RWPE2 (cell line): ENCODE data around the gene TMEM17.
A peak's percentile ranks its signal among the peaks of the same experiment; 100 is the strongest.

Experiments
- ATAC-seq: fragments of 200-7000 bp; cut with Tn5 transposase; 3 replicates; pipeline ENCODE4 v1.9.1; 2021; ENCODE audit warnings: low read depth
- DNase-seq: peaks from one replicate; pipeline ENCODE4 v3.0.0-alpha.2; 2020; ENCODE audit warnings: low spot score
- H3K27ac ChIP-seq: fragments of 450-650 bp; 2 replicates; pipeline ENCODE4 v1.5.1; 2017; ENCODE audit warnings: mild to moderate bottlenecking; ENCODE audit not compliant: poor library complexity, severe bottlenecking
- H3K27me3 ChIP-seq: fragments of 250-450 bp; sonication (Bioruptor Pico); 2 replicates; pipeline ENCODE4 v1.5.1; 2021; ENCODE audit warnings: mild to moderate bottlenecking, moderate library complexity; ENCODE audit not compliant: insufficient read depth, poor library complexity, severe bottlenecking
- H3K36me3 ChIP-seq: fragments of 250-450 bp; sonication (Bioruptor Pico); 2 replicates; pipeline ENCODE4 v1.5.1; 2020; ENCODE audit warnings: low read depth, mild to moderate bottlenecking, moderate library complexity
- H3K4me1 ChIP-seq: fragments of 250-450 bp; sonication (Bioruptor Pico); 2 replicates; pipeline ENCODE4 v1.5.1; 2021; ENCODE audit warnings: mild to moderate bottlenecking, moderate library complexity; ENCODE audit not compliant: insufficient read depth, poor library complexity, severe bottlenecking
- H3K4me3 ChIP-seq: fragments of 250-450 bp; sonication (Bioruptor Pico); 2 replicates; pipeline ENCODE4 v1.5.1; 2021; ENCODE audit warnings: mild to moderate bottlenecking, moderate library complexity; ENCODE audit not compliant: severe bottlenecking
- H3K9me3 ChIP-seq: fragments of 250-450 bp; sonication (Bioruptor Pico); 2 replicates; pipeline ENCODE4 v1.5.1; 2021; ENCODE audit warnings: mild to moderate bottlenecking, moderate library complexity; ENCODE audit not compliant: severe bottlenecking
- TF ChIP-seq, protein P1 (sequence below): fragments of 450-650 bp; IDR thresholded peaks from one replicate; pipeline ENCODE4 v1.5.1; 2017; ENCODE audit warnings: mild to moderate bottlenecking, moderate library complexity; ENCODE audit not compliant: poor library complexity, severe bottlenecking

Gene TMEM17

DNA sequence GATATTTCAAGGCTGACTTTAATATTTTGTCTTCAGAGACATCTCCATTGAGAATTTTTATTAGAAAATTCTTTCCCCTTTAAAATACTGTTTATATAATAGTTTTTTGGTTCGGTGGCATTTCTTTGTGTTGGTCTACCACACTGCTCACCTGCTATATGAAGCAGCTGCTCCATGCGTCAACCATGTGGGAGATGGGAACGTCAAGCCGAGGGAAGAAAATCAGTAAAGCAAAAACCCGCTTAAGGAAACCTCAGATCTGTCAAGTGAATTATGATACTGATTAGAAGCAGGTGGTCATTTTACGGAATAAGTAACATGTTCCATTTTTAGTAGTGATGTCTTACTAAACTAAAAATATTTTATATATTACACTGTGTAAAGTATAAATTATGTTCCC, 5.6 kb upstream of the TMEM17 start:
- H3K36me3 ChIP-seq, result no peaks in the 10 kb centered on the region
- no peak overlapping the region for H3K27ac ChIP-seq
- H3K9me3 ChIP-seq, result no peaks in the 10 kb centered on the region
- H3K27me3 ChIP-seq, result no peaks in the 10 kb centered on the region
- no peak for ATAC-seq
- DNase-seq, result no peak
- no peaks in the 10 kb centered on the region for H3K4me1 ChIP-seq
- TF ChIP-seq, protein P1, sequence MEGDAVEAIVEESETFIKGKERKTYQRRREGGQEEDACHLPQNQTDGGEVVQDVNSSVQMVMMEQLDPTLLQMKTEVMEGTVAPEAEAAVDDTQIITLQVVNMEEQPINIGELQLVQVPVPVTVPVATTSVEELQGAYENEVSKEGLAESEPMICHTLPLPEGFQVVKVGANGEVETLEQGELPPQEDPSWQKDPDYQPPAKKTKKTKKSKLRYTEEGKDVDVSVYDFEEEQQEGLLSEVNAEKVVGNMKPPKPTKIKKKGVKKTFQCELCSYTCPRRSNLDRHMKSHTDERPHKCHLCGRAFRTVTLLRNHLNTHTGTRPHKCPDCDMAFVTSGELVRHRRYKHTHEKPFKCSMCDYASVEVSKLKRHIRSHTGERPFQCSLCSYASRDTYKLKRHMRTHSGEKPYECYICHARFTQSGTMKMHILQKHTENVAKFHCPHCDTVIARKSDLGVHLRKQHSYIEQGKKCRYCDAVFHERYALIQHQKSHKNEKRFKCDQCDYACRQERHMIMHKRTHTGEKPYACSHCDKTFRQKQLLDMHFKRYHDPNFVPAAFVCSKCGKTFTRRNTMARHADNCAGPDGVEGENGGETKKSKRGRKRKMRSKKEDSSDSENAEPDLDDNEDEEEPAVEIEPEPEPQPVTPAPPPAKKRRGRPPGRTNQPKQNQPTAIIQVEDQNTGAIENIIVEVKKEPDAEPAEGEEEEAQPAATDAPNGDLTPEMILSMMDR, result no peak
- H3K4me3 ChIP-seq, result no peak overlapping the region

DNA sequence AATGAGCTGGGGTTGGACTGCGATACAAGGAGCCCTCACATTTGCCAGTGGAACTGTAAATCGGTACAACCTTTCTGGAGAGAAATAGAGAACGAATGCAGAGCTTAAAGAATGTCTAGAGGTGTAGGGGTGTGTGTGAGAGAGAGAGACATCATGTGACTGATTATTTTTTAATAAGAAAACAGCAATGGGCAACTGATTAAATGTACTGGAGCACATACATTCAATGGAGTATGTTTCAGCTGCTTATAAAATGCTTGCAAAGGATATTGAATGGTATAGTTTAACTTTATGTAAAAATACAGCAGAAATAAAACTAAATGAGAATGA, 391 bp upstream of the TMEM17 start:
- H3K4me1 ChIP-seq, result no peaks in the 10 kb centered on the region
- peak overlapping the region; percentile 53 for H3K4me3 ChIP-seq
- peak overlapping the region; percentile 68 for H3K27ac ChIP-seq
- DNase-seq (no peak), ATAC-seq (peak; percentile 33)
- no peaks in the 10 kb centered on the region for H3K9me3 ChIP-seq
- H3K36me3 ChIP-seq, result no peaks in the 10 kb centered on the region
- TF ChIP-seq, protein P1, result no peak
- no peaks in the 10 kb centered on the region for H3K27me3 ChIP-seq

DNA sequence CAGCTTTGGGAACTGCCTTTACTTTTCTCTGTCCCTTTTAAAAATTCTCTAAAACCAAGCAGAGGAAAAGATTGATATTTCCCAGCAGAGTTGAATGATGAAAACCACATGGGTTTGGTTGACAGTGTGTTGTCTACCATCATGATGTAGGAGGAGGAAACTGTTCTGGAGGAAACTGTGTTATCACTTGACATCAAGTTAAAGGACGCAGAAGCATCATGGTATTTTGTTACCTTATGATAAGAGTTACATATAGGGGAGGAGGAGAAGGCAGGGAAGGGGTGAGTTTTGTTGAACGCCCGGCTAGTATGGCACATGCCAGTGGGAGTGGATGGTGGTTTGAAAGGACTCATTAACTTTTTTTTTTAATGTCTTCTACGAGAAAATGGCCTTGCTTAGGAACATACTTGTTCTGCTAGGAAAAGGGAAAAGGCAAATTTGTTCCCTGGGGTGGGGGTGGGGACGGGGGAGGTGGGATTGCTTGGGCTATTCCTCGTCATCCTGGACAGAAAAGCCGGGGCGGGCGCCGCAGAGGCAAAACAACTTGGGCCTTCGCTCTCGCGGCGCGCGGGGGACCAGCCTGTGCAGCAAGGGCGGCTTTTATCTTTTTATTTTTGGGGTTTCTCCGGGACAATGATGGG, 766 bp downstream of the TMEM17 start:
- ATAC-seq (no peak), DNase-seq (no peak)
- TF ChIP-seq, protein P1, result no peak
- Histone ChIP-seq H3K4me3 (peak overlapping the region; percentile 53), H3K9me3 (no peaks in the 10 kb centered on the region), H3K36me3 (no peaks in the 10 kb centered on the region), H3K4me1 (no peaks in the 10 kb centered on the region), H3K27me3 (no peaks in the 10 kb centered on the region), H3K27ac (peak overlapping the region; percentile 68)

DNA sequence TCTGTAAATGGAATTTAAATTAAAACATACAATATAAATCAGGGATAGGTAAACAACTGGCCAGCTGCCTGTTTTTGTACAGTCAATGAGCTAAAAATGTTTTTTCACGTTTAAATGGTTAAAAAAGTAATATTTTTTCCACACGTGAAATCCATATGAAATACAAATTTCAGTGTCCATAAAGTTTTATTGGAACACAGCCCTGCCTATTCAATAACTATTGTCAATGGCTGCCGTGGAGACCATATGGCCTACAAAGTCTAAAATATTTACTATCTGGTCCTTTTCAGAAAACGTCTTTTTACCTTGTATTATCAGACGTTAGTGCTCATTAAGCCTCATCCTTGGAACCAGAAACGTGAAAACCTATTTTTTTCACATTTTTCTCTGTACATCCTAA, 1.3 kb downstream of the TMEM17 start:
- no peak for ATAC-seq
- Histone ChIP-seq H3K27ac (no peak overlapping the region), H3K4me3 (no peak overlapping the region), H3K4me1 (no peaks in the 10 kb centered on the region), H3K36me3 (no peaks in the 10 kb centered on the region), H3K27me3 (no peaks in the 10 kb centered on the region), H3K9me3 (no peaks in the 10 kb centered on the region)
- TF ChIP-seq, protein P1, result no peak
- no peak for DNase-seq

DNA sequence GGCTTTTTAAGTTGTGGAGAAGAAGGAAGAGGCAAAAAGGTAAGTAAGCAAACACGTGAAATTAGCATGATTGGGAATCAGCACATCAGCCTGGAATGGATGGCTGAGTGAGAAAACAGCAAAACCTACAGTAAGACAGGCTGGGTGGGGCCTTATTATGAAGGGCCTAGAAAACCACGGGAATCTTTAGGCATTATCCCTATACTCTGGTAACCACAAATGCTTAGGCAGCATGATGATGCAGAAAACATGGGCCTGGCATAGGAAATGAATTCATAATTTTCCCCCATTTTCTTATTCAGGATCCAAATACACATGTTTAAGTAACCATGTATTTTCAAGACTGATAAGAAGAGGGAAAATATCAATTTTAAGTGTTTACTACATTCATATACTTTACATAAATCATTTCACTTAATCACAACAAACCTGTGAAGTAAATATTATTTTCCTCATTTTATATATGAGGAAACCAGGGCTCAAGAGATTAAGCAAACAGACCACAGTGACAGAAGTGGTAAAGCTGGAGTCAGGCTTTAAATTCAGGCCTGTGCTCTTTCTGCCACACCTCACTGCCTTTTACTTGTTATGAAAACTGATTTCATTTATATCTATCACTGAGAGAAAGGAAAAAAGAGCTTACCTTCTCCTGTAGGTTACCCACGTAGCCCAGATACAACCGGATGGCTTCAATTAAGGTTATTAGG, 4.0 kb downstream of the TMEM17 start:
- Histone ChIP-seq H3K9me3 (no peaks in the 10 kb centered on the region), H3K4me3 (no peak overlapping the region), H3K27me3 (no peaks in the 10 kb centered on the region), H3K27ac (no peak overlapping the region), H3K4me1 (no peaks in the 10 kb centered on the region), H3K36me3 (no peaks in the 10 kb centered on the region)
- DNase-seq, result no peak
- TF ChIP-seq, protein P1, result no peak
- no peak for ATAC-seq
